H9 (cell line): ENCODE data around the gene ZNF664. TPM values are rescaled to one million over a fixed set of nuclear protein-coding genes. Genes with fewer than 3 reads are reported as not detected.

Experiments
- DNase-seq: peaks from one replicate; pipeline ENCODE4 v3.0.0-alpha.2; 2017
- H2AFZ ChIP-seq: one replicate; pipeline ENCODE4 v1.6.1; 2013; ENCODE audit warnings: mild to moderate bottlenecking, low read length, control low read depth, moderate library complexity
- H2AK5ac ChIP-seq: 2 replicates; pipeline ENCODE4 v1.6.1; 2013; ENCODE audit warnings: low read length, control low read depth, mixed read lengths; ENCODE audit not compliant: insufficient read length
- H2BK120ac ChIP-seq: one replicate; pipeline ENCODE4 v1.6.1; 2013; ENCODE audit warnings: low read depth, mild to moderate bottlenecking, low read length, control low read depth, inconsistent platforms; ENCODE audit not compliant: poor library complexity, severe bottlenecking
- H2BK12ac ChIP-seq: 2 replicates; pipeline ENCODE4 v1.6.1; 2013; ENCODE audit warnings: low read length, control low read depth, mixed read lengths, low read depth; ENCODE audit not compliant: insufficient read length
- H2BK15ac ChIP-seq: 2 replicates; pipeline ENCODE4 v1.6.1; 2013; ENCODE audit warnings: low read depth, low read length, control low read depth
- H2BK20ac ChIP-seq: one replicate; pipeline ENCODE4 v1.6.1; 2013; ENCODE audit warnings: low read depth, mild to moderate bottlenecking, low read length, control low read depth, inconsistent platforms; ENCODE audit not compliant: poor library complexity, severe bottlenecking
- H2BK5ac ChIP-seq: 2 replicates; pipeline ENCODE4 v1.6.1; 2013; ENCODE audit warnings: low read length, control low read depth, mixed read lengths; ENCODE audit not compliant: insufficient read length
- H3K14ac ChIP-seq: 2 replicates; pipeline ENCODE4 v1.6.1; 2013; ENCODE audit warnings: low read length, control low read depth; ENCODE audit not compliant: insufficient read depth
- H3K18ac ChIP-seq: 2 replicates; pipeline ENCODE4 v1.6.1; 2013; ENCODE audit warnings: low read depth, mild to moderate bottlenecking, mixed read lengths, low read length, control low read depth; ENCODE audit not compliant: insufficient read length
- H3K23ac ChIP-seq: 2 replicates; pipeline ENCODE4 v1.6.1; 2013; ENCODE audit warnings: low read length, control low read depth, mixed read lengths, low read depth; ENCODE audit not compliant: insufficient read length
- H3K23me2 ChIP-seq: 2 replicates; pipeline ENCODE4 v1.6.1; 2013; ENCODE audit warnings: low read depth, mild to moderate bottlenecking, mixed read lengths, low read length, control low read depth; ENCODE audit not compliant: insufficient read length, poor library complexity, severe bottlenecking
- H3K27ac ChIP-seq: 2 replicates; pipeline ENCODE4 v1.5.1; 2013; ENCODE audit warnings: low read length, control low read depth, mixed read lengths, low read depth; ENCODE audit not compliant: insufficient read length
- H3K27me3 ChIP-seq: 2 replicates; pipeline ENCODE4 v1.6.1; 2013; ENCODE audit warnings: low read length, control low read depth, inconsistent platforms; ENCODE audit not compliant: insufficient read depth
- H3K4ac ChIP-seq: 2 replicates; pipeline ENCODE4 v1.6.1; 2013; ENCODE audit warnings: low read depth, mild to moderate bottlenecking, control low read depth, inconsistent platforms, low read length, moderate library complexity
- H3K4me1 ChIP-seq: 2 replicates; pipeline ENCODE4 v1.6.1; 2013; ENCODE audit warnings: low read length, control low read depth, inconsistent platforms; ENCODE audit not compliant: insufficient read depth
- H3K4me2 ChIP-seq: 2 replicates; pipeline ENCODE4 v1.6.1; 2013; ENCODE audit warnings: low read length, control low read depth, mixed read lengths; ENCODE audit not compliant: insufficient read length, insufficient read depth
- H3K56ac ChIP-seq: 2 replicates; pipeline ENCODE4 v1.6.1; 2013; ENCODE audit warnings: low read depth, mild to moderate bottlenecking, mixed read lengths, low read length, control low read depth; ENCODE audit not compliant: insufficient read length
- H3K79me1 ChIP-seq: 2 replicates; pipeline ENCODE4 v1.6.1; 2013; ENCODE audit warnings: low read depth, mild to moderate bottlenecking, moderate library complexity, low read length, control low read depth, inconsistent platforms; ENCODE audit not compliant: insufficient read depth, poor library complexity, severe bottlenecking
- H3K79me2 ChIP-seq: 2 replicates; pipeline ENCODE4 v1.6.1; 2013; ENCODE audit warnings: low read length, control low read depth, inconsistent platforms; ENCODE audit not compliant: insufficient read depth
- H3K9ac ChIP-seq: 2 replicates; pipeline ENCODE4 v1.6.1; 2013; ENCODE audit warnings: low read length, control low read depth, mixed read lengths; ENCODE audit not compliant: insufficient read length; ENCODE audit errors: extremely low read depth
- H3K9me3 ChIP-seq: one replicate; pipeline ENCODE4 v1.6.1; 2013; ENCODE audit warnings: low read depth, low read length, inconsistent platforms; ENCODE audit not compliant: control insufficient read depth
- H3T11ph ChIP-seq: one replicate; pipeline ENCODE4 v1.6.1; 2013; ENCODE audit warnings: mild to moderate bottlenecking, low read length, control low read depth, inconsistent platforms
- H4K20me1 ChIP-seq: one replicate; pipeline ENCODE4 v1.6.1; 2013; ENCODE audit not compliant: control insufficient read depth, insufficient read length, insufficient read depth
- H4K5ac ChIP-seq: 2 replicates; pipeline ENCODE4 v1.6.1; 2013; ENCODE audit warnings: low read depth, mild to moderate bottlenecking, mixed read lengths, low read length, control low read depth; ENCODE audit not compliant: insufficient read length
- H4K8ac ChIP-seq: replicated peaks from 2 replicates; pipeline ENCODE4 v1.6.1; 2013; ENCODE audit warnings: low read length, control low read depth, mixed read lengths, low read depth; ENCODE audit not compliant: insufficient read length
- H4K91ac ChIP-seq: 2 replicates; pipeline ENCODE4 v1.6.1; 2013; ENCODE audit warnings: low read depth, mild to moderate bottlenecking, moderate library complexity, mixed read lengths, low read length, control low read depth; ENCODE audit not compliant: insufficient read length
- H3K27ac Mint-ChIP-seq, 3 experiments: 2 replicates in 2 of 3; 3 replicates in 1 of 3; pipeline ENCODE4 v1.8.0; 2020 to 2021; ENCODE audit warnings: mixed read lengths in 3 of 3, mild to moderate bottlenecking in 1 of 3, moderate library complexity in 1 of 3
- H3K27me3 Mint-ChIP-seq: 2 replicates; pipeline ENCODE4 v1.8.0; 2021; ENCODE audit warnings: low read depth, mild to moderate bottlenecking, moderate library complexity, mixed read lengths
- H3K36me3 Mint-ChIP-seq, 3 experiments: 2 replicates in 2 of 3; 3 replicates in 1 of 3; pipeline ENCODE4 v1.8.0; 2020 to 2021; ENCODE audit warnings: low read depth in 3 of 3, mixed read lengths in 3 of 3; ENCODE audit not compliant: insufficient read depth in 1 of 3
- H3K4me1 Mint-ChIP-seq, 2 experiments: 2 replicates each; pipeline ENCODE4 v1.8.0; 2020; ENCODE audit warnings: mixed read lengths in 2 of 2
- H3K4me3 Mint-ChIP-seq, 2 experiments: 2 replicates in 1 of 2; 3 replicates in 1 of 2; pipeline ENCODE4 v1.8.0; 2020 to 2021; ENCODE audit warnings: mild to moderate bottlenecking in 2 of 2, mixed read lengths in 2 of 2, moderate library complexity in 1 of 2
- H3K9me3 Mint-ChIP-seq, 2 experiments: 2 replicates in 1 of 2; 3 replicates in 1 of 2; pipeline ENCODE4 v1.8.0; 2020; ENCODE audit warnings: mild to moderate bottlenecking in 2 of 2, mixed read lengths in 2 of 2, moderate library complexity in 1 of 2
- CTCF ChIP-seq: fragments of 200-600 bp; sonication (generic); conservative IDR thresholded peaks from 3 replicates; pipeline ENCODE4 v1.8.0; 2021; ENCODE audit warnings: antibody characterized with exemption, mild to moderate bottlenecking
- WGBS: extraction: QIAGEN DNeasy Blood & Tissue Kit; methylation state at CpG from one replicate; pipeline ENCODE4 v1.1.7; 2013; ENCODE audit warnings: missing lambda C conversion rate, low lambda C conversion rate, mixed read lengths; ENCODE audit not compliant: insufficient read length; ENCODE audit errors: extremely low coverage; 5-methylcytosine and 5-hydroxymethylcytosine counted together
- total RNA-seq: library from RNA; stranded (reverse); gene quantifications from 2 replicates; pipeline ENCODE4 v1.2.1, GENCODE V29; 2021

Gene ZNF664
- total RNA-seq, 1 experiment from 2014 or later = 29.5 TPM

GRCh38 chr12:123998991-123999359 lies 26.0 kb downstream of the ZNF664 start:
- Histone ChIP-seq H3K18ac (no peak overlapping the region), H4K8ac (no peak overlapping the region), H3K79me2 (no peaks in the 10 kb centered on the region), H3K56ac (no peak overlapping the region), H3K23ac (no peak overlapping the region), H4K91ac (no peak overlapping the region), H3K14ac (no peak overlapping the region), H2BK5ac (no peak overlapping the region), H3K4ac (no peak overlapping the region), H2BK120ac (no peak overlapping the region), H4K20me1 (no peaks in the 10 kb centered on the region), H2BK20ac (no peak overlapping the region), H3K9ac (no peak overlapping the region), H2AK5ac (no peak overlapping the region), H3K79me1 (no peaks in the 10 kb centered on the region), H4K5ac (no peak overlapping the region), H3K27ac (no peak overlapping the region), H2AFZ (no peak overlapping the region), H3T11ph (no peak overlapping the region), H2BK12ac (no peak overlapping the region), H3K27me3 (no peaks in the 10 kb centered on the region), H3K9me3 (no peaks in the 10 kb centered on the region), H3K4me2 (no peak overlapping the region), H2BK15ac (no peak overlapping the region), H3K4me1 (no peaks in the 10 kb centered on the region), H3K23me2 (no peaks in the 10 kb centered on the region)
- Mint-ChIP-seq H3K27ac (no peak overlapping the region), H3K4me3 (no peak overlapping the region), H3K4me1 (peaks cover 16 to 25% of the 10 kb centered on the region in 2 experiments), H3K9me3 (no peaks in the 10 kb centered on the region), H3K27me3 (no peaks in the 10 kb centered on the region; the same call in 1 of the 2 replicates), H3K36me3 (peaks cover 0 to 4% (median 3%) of the 10 kb centered on the region in 3 experiments; a peak in 3 of 7 replicates)
- DNase-seq = no peak
- no peak for TF ChIP-seq CTCF
- WGBS = no CpG with 5 or more reads among the region's 2 CpGs
